NCI-H2029 (cell line): Measurements from ENCODE around the gene LANCL3.
"Not testable (repeated sequence)": the region's sequence is repeated elsewhere in the genome, so short reads cannot be mapped to it uniquely, and the experiment has no call there.

Experiments used
- DNase-seq: peaks from one replicate; lab custom pipeline; 2025; lab: John Stamatoyannopoulos, UW

LANCL3 gene

DNA sequence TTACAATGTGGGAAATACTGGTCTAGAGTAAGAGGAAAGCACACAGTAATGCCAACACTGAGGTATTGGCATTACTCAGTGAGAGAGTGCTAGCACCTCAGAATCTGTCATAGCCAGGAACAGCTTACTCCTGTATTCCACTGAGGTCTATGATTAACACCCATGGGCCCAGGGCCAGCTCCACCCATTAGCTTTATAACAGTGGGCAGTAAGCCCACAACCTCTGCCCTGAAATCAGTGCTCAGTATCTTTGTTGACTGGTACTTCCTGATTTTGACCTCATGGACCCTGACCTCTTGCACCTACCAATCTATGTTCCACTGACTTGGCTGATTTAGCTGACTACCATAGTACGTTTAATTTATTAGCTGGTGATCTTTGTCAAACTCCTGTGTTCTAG is 56.1 kb downstream of the LANCL3 start:
- no peak for DNase-seq

DNA sequence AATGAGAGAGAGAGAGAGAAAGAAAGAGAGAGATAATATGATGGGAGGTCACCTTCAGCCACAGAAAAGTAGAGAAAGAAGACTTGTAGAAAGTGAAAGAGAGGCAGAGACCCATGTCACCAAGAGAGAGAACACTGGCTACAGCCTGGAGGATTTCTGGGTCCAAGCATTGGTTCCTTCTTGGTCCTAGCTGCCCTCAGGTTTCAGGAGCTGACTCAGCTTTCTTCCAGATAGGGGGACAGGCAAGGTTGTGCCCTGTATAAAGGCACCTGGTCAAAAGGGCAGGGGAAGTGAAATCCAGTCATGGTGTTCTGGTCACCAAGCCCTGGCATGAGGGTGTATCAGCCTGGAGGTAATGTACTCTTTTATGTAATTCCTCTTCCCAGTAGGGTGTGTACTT is 66.6 kb downstream of the LANCL3 start:
- no peak for DNase-seq

DNA sequence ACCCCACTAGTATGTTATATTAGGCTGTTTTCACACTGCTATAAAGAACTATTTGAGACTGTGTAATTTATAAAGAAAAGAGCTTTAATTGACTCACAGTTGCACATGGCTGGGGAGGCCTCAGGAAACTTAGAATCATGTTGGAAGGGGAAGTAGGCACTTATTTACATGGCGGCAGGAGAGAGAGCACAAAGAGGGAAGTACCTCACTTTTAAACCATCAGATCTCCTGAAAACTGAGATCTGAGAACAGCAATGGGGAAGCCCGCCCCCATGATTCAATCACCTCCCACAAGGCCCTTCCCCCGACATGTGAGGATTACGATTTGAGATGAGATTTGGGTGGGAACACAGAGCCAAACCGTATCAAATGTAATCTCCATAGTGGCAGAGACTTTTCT is 68.7 kb downstream of the LANCL3 start:
- DNase-seq = no peak

DNA sequence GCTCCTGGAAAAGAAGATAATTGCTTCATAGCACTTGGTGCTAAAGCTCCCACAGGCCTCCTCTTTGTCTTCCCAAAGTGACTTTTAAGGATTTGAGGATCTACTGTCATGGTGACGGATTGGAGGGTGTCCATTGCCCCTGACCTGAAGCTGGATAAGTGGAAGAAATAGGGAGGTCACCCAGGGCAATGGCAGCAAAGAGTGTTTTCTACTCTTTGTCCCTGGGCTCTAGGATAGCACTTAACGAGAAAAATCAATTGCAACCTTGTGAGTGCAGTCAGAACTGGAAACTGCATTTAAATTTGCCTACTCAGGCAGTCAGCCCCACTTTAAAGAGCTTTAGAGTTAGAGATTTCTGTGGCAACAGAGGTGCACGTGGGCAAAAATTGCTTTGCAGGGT is 70.4 kb downstream of the LANCL3 start:
- DNase-seq = no peak

DNA sequence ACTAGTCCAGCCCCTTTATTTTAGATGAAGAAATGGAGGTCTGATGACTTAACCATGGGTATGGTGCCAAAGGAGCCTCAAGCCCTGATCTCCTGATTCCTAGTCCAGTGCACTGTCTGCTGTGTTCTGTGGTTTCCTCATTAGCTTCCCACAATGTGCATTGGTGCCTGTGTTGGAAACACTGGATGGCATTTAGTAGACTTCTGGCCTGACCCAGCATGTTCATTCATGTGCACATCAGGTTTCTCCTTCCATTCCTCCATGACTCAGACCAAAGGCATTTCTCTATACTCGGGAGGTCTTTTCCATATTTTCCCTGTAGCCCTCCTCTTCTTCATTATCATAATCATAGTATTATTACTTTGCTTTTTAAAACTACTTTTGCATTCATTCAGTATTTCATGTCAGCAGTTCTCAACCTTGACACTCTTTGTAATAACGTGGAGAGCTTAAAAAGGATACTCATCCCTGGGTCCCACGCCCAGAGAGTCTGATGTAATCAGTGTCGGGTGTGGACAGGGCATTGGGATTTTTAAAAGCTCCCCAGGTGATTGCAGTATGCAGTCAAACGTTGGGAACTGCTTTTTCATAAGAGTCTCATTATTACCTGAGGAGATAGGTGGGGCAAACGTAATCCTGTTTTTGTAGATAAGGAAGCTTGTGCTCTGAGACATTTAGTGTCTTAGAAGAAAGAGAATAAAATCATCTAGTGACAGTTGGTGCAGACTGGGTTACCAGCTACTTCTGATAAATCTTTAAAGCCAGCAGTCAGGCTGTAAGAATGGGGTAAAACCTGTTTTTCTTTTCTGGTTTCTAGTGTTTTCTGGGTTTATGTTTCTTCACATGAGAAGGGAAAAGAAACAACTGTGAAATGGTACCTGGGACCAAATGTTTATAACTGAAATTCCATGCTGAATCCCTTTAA is 73.2 kb downstream of the LANCL3 start:
- no peak for DNase-seq

DNA sequence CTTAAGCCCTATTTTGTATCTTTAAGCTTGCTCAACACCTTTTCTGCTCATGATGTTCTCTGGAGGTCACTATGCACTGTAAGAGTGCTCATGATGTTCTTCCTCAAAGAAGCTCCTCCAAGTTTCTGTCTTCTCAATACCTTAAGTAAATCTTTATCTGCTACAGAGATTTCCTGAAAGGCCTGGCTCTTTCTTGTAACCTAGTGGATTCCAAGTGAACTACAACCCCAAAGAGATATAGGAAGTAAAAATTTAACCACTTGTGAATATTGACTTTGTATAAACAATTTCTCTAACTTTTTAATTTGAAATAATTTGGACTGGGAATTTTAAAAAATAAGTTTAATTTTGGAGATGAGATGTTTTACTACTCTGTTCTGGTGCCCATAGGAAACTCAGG is 74.8 kb downstream of the LANCL3 start:
- no peak for DNase-seq

DNA sequence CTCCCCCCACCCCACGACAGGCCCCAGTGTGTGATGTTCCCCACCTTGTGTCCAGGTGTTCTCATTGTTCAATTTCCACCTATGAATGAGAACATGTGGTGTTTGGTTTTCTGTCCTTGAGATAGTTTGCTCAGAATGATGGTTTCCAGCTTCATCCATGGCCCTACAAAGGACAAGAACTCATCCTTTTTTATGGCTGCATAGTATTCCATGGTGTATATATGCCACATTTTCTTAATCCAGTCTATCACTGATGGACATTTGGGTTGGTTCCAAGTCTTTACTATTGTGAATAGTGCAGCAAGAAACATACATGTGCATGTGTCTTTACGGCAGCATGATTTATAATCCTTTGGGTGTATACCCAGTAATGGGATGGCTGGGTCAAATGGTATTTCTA is 79.4 kb downstream of the LANCL3 start:
- DNase-seq = not testable (repeated sequence)

DNA sequence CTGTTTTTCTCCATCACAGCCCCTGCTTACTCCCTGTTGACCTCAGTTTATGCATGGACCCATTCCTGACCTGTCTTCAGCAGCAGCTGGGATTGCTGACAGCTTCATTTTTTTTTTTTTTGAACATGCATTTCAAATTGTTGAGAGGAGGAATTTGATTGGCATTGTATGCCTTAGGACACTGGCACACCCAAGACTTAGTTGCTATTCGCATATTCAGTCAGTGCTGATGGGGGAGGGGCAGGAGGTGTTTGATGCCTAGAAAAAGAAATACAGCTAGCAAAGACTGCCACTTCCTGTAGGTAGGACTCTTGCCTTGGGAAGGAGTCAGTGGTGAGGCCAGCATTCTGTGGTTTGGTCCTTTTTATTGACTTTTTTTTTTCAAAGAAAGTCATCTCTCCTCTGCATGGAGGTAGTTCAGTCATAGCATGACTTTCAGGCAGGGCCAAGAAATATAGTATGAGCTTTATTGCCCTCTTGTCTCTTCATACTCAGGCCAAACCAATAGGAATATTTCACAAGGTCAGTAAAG is 80.5 kb downstream of the LANCL3 start:
- no peak for DNase-seq

DNA sequence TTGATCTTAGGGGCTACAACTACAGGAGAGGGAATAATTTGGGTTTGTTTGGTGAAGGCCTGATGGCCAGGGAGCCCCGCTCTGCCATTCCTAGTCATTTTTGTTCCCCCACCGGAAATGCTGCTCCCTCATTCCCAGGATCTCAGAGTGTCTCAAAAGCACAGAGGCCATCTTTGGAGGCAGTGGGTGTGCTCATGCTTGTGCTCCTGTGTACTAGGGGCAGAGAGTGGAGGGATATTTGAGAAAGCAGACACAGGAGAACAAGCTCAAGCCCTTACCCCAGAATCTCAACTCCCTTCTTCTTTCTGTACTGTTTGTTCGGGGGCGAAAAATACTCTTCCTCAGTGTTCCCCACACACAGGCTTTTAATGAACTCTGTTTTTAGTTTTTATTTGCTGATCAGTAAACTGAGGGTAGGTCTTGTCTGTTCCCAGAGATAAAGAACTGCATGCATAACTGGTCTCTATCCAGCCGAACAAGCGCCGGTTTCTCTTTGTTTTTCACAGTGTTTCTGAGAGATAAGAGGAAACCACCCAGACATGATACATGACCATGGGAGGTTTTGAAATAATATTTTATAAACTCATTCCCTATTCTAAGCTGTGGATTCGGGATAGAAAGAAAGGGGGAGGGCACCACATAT is 81.2 kb downstream of the LANCL3 start:
- no peak for DNase-seq

DNA sequence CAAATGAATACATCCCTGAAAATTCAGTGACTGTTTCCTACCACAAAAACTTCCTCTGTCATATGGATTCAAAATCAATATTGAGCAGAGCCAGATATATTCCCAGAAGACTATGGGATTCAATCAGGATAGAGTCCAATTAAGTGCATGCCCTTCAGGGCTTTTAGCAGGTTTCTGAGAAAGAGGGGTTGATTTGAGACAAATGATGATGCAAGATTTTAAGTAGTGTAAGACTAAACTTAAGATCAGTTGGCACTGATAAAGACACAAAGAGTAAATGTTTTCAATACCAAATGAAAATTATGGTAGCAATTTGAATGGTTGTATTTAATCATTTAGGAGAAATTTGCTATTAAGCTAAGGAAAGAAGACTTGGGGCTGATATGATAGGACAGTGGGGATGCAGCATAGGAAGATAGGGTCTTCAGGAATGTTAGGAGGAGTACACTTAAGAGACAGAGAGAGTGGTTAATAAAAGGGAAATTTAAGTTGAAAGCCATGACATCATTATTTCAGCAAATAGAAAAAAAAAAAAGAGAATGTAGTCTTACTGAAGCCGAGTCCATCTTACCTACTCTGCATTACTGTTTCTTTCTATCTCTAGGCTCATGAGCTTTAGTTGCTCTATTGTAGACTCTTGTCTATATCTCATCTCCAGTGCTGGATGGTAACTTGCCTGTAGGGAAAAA is 82.1 kb downstream of the LANCL3 start:
- DNase-seq = no peak

DNA sequence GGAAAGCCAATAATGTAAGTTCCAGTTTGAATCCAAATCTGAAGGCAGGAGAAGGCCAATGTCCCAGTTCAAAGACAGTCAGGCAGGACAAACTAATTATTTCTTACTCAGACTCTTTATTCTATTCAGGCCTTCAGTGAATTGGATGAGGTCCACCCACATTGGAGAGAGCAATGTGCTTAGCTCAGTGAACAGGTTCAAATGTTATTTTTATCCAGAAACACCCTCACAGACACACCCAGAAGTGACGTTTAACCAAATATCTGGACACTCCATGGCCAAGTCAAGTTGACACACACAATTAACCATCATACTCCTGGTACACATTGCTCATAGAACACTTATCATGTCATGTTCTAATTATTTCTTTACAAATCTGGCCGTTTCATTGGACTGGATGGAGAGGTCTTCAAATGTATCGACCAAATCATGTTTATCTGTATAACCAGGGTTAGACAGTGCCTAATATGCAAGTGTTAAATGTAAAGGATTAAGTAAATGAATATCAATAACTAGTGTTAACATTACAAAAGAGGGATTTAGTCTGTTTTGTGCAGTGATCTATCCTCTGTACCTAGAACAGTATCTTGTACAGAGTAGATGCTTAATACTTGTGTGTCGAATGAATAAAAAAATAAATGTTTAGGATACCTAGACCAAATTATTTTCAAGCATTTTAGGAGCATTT is 87.0 kb downstream of the LANCL3 start:
- no peak for DNase-seq

DNA sequence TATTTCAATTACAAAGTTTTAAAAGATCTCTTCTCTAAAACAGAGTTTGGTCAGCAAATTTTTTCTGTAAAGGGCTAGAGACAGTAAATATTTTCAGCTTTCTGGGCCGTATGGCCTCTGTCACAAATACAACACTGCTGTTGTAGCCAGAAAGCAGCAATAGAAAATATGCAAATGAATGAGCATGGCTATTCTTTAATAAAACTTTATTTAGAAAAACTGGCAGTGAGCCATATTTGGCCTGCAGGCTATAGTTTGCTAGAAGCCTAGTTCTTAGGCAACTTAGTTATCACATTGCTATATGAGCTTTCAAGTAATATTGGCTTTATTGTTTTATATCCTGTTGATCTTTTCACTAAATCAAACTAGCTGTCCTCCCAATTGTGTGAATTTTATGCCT is 87.6 kb downstream of the LANCL3 start:
- DNase-seq = no peak

DNA sequence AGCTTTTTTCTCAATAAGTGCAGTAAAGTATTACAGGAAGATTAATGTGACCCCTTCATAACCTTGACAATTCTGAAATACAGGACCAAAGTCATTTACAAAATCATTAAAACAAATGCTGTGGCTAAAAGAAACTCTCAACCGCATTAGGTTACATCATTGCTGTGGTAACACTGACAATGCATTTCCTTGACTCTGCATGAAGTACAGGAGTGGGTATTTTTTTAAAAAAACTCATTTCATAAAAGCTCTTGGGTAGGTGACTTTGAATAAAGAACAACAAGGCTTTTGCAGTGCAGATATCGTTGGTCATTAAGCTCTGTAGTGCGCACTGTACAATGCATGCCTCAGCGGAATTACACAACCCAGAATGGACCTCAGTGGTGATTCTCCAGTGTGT is 90.7 kb downstream of the LANCL3 start:
- no peak for DNase-seq

DNA sequence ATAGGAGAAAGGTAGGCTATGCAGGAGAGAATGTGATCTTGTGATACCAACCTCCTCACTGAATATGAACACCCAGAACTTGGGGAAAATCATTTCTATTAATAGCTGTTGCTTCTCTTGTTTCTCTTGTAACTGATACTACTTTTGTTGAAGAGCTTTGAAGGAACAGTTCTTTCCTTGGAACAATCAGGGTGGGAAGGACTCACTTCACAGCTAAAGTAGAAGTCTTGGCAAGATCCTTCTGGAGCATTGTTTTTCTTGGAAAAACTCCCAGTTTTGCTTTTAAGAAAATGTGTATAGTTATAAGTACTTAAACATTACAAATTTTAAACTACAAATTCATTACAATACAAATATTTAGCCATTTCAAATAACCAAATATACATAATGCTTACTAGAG is 95.1 kb downstream of the LANCL3 start:
- DNase-seq = no peak

DNA sequence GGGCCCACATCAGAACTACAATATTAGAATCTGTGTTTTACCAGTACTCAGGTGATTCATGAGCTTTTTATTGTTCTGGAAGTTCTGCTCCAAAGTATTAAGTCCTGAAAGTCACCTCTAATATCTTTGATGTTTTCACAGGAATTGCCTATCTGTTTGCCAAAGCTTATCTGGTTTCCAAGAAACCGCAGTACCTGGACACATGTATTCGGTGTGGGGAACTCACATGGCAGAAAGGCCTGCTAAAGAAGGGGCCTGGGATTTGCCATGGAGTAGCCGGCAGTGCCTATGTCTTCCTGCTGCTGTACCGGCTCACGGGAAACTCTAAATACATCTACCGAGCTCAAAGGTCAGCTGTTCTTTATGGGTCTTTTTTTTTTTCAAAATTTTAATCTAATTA is 95.7 kb downstream of the LANCL3 start:
- no peak for DNase-seq

DNA sequence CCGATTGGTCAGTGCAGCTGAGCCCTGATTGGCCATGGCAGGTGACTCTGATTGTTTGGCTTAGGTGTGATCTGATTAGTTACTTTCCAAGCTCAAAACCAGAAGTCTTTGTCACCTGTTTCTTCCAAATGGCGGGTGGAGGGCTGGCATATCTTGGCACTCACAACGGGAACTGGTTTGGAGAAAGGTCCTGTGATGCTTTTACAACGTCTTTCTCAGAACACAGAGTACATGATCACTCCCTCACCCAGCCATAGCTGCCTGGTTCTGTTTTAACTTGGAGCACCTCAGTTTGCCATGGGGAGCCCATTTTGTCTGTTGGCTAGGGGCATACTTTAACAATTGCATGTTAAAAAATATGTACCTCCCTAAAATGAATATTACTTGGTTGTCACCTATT is 101.1 kb downstream of the LANCL3 start:
- DNase-seq = no peak

DNA sequence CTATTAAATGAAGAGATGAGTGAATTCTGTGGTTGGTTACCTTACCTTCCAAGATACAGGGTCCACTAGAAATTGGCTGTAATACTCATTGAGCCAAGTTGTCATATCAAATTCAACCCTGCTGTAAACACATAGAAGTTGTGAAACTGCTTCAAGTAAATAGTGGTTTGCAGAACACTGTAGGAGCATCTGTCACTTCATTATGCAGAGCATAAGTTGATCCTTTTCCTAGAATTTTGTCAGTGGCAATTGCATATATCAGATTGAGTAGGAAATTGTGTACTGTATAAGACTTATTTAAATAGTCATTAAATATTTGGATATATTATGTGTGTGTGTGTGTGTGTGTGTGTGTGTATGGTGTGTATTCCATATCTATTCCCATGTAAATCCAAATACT is 105.3 kb downstream of the LANCL3 start:
- no peak for DNase-seq

DNA sequence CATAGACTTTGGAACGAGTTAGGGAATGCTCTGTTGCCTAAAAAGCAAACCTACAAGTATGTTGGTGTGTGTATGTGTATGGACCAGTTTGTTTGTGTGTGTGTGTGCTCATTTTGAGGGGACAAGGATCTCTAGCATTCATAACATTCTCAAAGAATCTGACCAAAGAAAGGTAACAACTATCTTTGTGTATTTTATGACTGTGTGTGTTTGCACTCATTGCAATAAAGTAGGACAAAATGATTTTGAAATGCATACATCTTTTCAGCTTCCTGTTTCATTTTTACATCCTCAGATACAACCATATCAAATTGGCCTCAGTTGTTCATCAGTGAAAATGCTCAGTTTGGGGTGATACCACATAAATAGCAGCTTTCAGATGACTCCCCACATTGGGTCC is 105.8 kb downstream of the LANCL3 start:
- no peak for DNase-seq

DNA sequence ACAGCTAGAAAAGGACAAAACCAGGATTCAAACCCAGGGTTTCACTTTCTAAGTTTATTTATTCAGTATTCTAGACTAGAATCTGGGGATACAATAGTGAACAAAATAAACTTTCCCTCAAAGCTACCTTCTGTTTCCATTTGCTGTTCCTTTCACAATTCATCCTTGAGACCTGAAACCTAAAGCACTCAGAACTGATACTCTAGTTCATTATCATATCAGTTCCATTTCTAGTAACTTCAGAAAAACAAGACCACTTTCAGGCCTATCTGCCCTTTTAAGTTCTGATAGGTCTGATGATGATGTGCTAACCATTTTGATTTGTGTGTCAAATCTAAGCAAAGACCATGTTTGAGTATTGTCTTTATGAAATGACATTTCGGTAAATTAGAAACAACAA is 106.3 kb downstream of the LANCL3 start:
- DNase-seq = no peak

DNA sequence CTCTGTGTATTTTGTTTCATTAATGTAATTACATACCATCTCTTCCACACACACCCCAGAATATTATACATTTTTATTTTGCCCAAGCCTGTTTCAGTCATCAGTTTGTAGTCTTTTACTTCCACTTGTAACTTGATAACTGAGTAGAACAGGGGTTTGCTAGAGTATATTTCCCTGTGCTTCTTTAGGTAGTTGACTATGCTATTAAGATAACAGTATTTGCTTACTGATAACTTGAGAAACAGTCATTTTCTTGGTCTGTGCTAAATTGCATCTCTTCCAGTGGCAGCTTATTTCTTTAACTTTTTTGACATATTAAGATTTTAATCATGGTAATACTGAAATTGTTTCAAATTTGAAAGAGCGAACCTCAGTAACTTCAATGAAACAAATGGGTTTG is 107.1 kb downstream of the LANCL3 start:
- no peak for DNase-seq

DNA sequence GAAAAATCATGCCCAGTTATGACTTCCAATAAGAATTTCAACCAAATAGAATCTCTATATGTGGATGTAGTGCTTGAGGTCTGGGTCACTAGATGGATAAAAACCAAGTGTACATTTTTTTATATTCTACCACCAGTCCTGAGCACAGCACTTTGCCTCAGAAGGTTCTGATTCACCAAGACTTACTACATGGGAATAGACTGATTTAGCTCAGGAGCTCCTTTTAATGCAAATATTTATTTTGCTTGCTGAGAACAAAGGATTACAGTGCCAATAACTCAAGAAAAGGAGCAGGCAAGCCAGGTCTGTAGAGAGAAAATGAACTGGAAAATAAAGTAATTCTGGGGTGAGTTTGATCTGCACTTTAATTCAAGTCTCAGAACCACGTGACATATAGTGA is 107.8 kb downstream of the LANCL3 start:
- DNase-seq = no peak

DNA sequence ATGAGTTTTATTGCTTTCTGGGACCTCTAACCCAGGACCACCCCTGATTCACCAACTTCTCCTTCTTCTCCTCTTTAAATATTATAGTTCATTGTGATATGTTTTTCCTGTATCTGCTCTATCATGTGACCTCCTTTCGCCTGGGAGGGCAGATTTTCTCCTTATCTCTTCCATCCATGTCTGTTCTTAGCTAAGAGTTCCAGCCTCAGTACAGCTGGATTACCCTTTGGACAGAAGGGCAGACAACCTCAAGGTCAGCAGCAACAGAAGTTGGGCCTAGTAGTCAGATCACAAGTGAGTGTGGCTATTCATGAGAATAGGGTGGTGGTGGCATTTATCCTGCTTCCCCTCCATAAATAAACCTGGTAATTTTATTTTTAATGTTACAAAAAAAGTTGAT is 108.4 kb downstream of the LANCL3 start:
- no peak for DNase-seq
